Measurements from ENCODE around the gene HBG1.

DNA sequence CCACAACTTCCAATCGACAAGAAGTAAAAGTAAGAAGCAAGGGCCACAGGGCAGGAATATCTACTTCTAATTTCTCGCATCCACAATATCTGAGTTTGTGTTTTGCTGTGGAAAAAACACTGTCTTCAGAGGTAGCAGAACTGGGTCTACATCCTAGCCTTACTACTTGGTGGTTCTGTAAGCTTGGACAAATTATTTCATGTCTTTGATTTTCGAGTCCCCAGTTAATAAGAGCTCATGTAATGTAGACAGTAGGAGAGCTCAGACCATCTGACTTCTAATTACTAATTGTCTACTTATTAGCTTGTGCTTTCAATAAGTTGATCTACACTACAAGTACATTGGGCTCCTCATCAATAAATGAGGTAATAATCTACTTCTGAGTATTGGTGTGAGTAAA lies 33.4 kb upstream of the HBG1 start:
- TF ChIP-seq, protein P1, sequence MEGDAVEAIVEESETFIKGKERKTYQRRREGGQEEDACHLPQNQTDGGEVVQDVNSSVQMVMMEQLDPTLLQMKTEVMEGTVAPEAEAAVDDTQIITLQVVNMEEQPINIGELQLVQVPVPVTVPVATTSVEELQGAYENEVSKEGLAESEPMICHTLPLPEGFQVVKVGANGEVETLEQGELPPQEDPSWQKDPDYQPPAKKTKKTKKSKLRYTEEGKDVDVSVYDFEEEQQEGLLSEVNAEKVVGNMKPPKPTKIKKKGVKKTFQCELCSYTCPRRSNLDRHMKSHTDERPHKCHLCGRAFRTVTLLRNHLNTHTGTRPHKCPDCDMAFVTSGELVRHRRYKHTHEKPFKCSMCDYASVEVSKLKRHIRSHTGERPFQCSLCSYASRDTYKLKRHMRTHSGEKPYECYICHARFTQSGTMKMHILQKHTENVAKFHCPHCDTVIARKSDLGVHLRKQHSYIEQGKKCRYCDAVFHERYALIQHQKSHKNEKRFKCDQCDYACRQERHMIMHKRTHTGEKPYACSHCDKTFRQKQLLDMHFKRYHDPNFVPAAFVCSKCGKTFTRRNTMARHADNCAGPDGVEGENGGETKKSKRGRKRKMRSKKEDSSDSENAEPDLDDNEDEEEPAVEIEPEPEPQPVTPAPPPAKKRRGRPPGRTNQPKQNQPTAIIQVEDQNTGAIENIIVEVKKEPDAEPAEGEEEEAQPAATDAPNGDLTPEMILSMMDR (conservative IDR thresholded peaks at IDR 0.05; ENCODE audit: low read length), result no peak
- no peak for TF ChIP-seq EZH2phosphoT487 (IDR thresholded peaks at IDR 0.05; ENCODE audit: borderline replicate concordance)

Data from Loucy (cell line).